HepG2 (cell line): Measurements from ENCODE around the gene GIMAP8. TPM values are rescaled to one million over a fixed set of nuclear protein-coding genes. Genes with fewer than 3 reads are reported as not detected.
"Not testable (repeated sequence)": the region's sequence is repeated elsewhere in the genome, so short reads cannot be mapped to it uniquely, and the experiment has no call there.

Experiments
- ATAC-seq: fragments of 200-7000 bp; cut with Tn5 transposase; 3 replicates; pipeline ENCODE4 v1.9.1; 2020; ENCODE audit warnings: mild to moderate bottlenecking, moderate library complexity
- BruUV-seq: library from RNA; stranded (reverse); fragments of 400-500 nt; replicated peaks from 2 replicates; lab custom pipeline; 2021; lab: Mats Ljungman, UMichigan
- CTCF ChIA-PET: fragments of 300-600 bp; formaldehyde crosslinking; extraction: SDS; loops from one replicate; lab custom pipeline; 2021; ENCODE audit warnings: low total read pairs, inconsistent platforms, low intra/inter-chr PET ratio; lab: Yijun Ruan, JAX
- POLR2A ChIA-PET: fragments of 350-600 bp; sonication (Branson Sonifier 250); formaldehyde crosslinking; loops from one replicate; lab custom pipeline; 2020; ENCODE audit warnings: antibody characterized with exemption, inconsistent platforms; lab: Yijun Ruan, JAX
- DNase-seq: peaks from one replicate; pipeline ENCODE4 v3.0.0-alpha.2; 2015; ENCODE audit warnings: low spot score
- FAIRE-seq: peaks from 3 replicates; lab custom pipeline; 2011; peaks lifted over from hg19 to GRCh38; lab: Jason Lieb, UNC
- H2AFZ ChIP-seq: one replicate; pipeline ENCODE4 v1.6.1; 2011; ENCODE audit warnings: low read length, inconsistent platforms
- H3K27ac ChIP-seq: fragments of 300-600 bp; 3 replicates; pipeline ENCODE4 v1.8.0; 2011; ENCODE audit warnings: mixed run types, mild to moderate bottlenecking, mixed read lengths, low read length, inconsistent platforms; ENCODE audit not compliant: insufficient read depth; ENCODE audit errors: extremely low read length
- H3K27me3 ChIP-seq, 2 experiments: fragments of 200-600 bp in 1 of 2; 2 replicates in 1 of 2; 3 replicates in 1 of 2; pipeline versions ENCODE4 v1.6.0 to v1.8.0; 2011; ENCODE audit warnings: low read length in 2 of 2, mild to moderate bottlenecking in 2 of 2, moderate library complexity in 2 of 2, inconsistent platforms in 1 of 2; ENCODE audit not compliant: insufficient read depth in 2 of 2, control insufficient read depth in 1 of 2
- H3K36me3 ChIP-seq, 2 experiments: fragments of 200-600 bp in 1 of 2; replicated peaks in 1 of 2; 2 replicates in 1 of 2; 3 replicates in 1 of 2; pipeline versions ENCODE4 v1.5.1 to v1.8.0; 2011; ENCODE audit warnings: low read length in 2 of 2, inconsistent platforms in 1 of 2; ENCODE audit not compliant: insufficient read depth in 2 of 2, control insufficient read depth in 1 of 2
- H3K4me1 ChIP-seq: 2 replicates; pipeline ENCODE4 v1.5.1; 2012; ENCODE audit warnings: low read length, inconsistent platforms; ENCODE audit not compliant: insufficient read depth
- H3K4me2 ChIP-seq: 2 replicates; pipeline ENCODE4 v1.6.0; 2011; ENCODE audit warnings: low read depth, low read length, inconsistent platforms
- H3K4me3 ChIP-seq, 3 experiments: fragments of 200-600 bp in 1 of 3; sonication (generic), shearing (Covaris generic) in 1 of 3; replicated peaks in 1 of 3; 2 replicates each; pipeline ENCODE4 v1.5.1; 2011 to 2016; ENCODE audit warnings: low read length in 3 of 3, inconsistent platforms in 2 of 3, low read depth in 2 of 3, mild to moderate bottlenecking in 2 of 3, control low read depth in 1 of 3, mixed read lengths in 1 of 3; ENCODE audit not compliant: insufficient read depth in 1 of 3
- H3K79me2 ChIP-seq: one replicate; pipeline ENCODE4 v1.6.1; 2011; ENCODE audit warnings: low read length, inconsistent platforms; ENCODE audit not compliant: insufficient read depth
- H3K9ac ChIP-seq: 2 replicates; pipeline ENCODE4 v1.6.0; 2011; ENCODE audit warnings: mild to moderate bottlenecking, low read depth, low read length, inconsistent platforms; ENCODE audit not compliant: insufficient read depth
- H3K9me3 ChIP-seq: 2 replicates; pipeline ENCODE4 v1.5.1; 2012; ENCODE audit warnings: mild to moderate bottlenecking, low read length
- H4K20me1 ChIP-seq: 2 replicates; pipeline ENCODE4 v1.6.0; 2011; ENCODE audit warnings: inconsistent platforms, mild to moderate bottlenecking, low read length, moderate library complexity; ENCODE audit not compliant: insufficient read depth
- ATF7 ChIP-seq, 2 experiments: fragments of 450-650 bp in 1 of 2; sonication (generic) in 1 of 2; formaldehyde crosslinking in 1 of 2; IDR thresholded peaks; 2 replicates each; pipeline versions ENCODE4 v1.4.0 to v1.6.1; 2016 to 2020; ENCODE audit warnings: antibody characterized with exemption in 1 of 2, mild to moderate bottlenecking in 1 of 2, missing genetic modification reagents in 1 of 2
- FOXA1 ChIP-seq, 2 experiments: fragments of 450-650 bp in 1 of 2; sonication (generic) in 1 of 2; formaldehyde crosslinking in 1 of 2; IDR thresholded peaks; 2 replicates each; pipeline versions ENCODE4 v1.4.0 to v1.6.1; 2016 to 2020; ENCODE audit warnings: missing genetic modification reagents in 1 of 2
- GATAD2A ChIP-seq: IDR thresholded peaks from 2 replicates; pipeline ENCODE4 v1.6.1; 2016
- ZBTB43 ChIP-seq: sonication (generic); formaldehyde crosslinking; conservative IDR thresholded peaks from 2 replicates; pipeline ENCODE4 v1.4.0; 2020; ENCODE audit warnings: missing genetic modification reagents
- ZKSCAN5 ChIP-seq: sonication (generic); formaldehyde crosslinking; IDR thresholded peaks from 2 replicates; pipeline ENCODE4 v1.5.1; 2020; ENCODE audit warnings: mild to moderate bottlenecking, missing genetic modification reagents
- ZNF276 ChIP-seq: sonication (generic); formaldehyde crosslinking; IDR thresholded peaks from 2 replicates; pipeline ENCODE4 v1.4.0; 2020; ENCODE audit warnings: mild to moderate bottlenecking, low read depth, missing genetic modification reagents
- ZNF34 ChIP-seq: sonication (generic); formaldehyde crosslinking; IDR thresholded peaks from 2 replicates; pipeline ENCODE4 v1.4.0; 2020; ENCODE audit warnings: mild to moderate bottlenecking, missing genetic modification reagents, borderline replicate concordance
- ZNF543 ChIP-seq: sonication (generic); formaldehyde crosslinking; IDR thresholded peaks from 2 replicates; pipeline ENCODE4 v1.4.0; 2020; ENCODE audit warnings: mild to moderate bottlenecking, missing genetic modification reagents
- ZNF737 ChIP-seq: sonication (generic); formaldehyde crosslinking; IDR thresholded peaks from 2 replicates; pipeline ENCODE4 v1.5.0; 2020; ENCODE audit warnings: missing genetic modification reagents, mild to moderate bottlenecking, borderline replicate concordance
- ZNF792 ChIP-seq: IDR thresholded peaks from 2 replicates; pipeline ENCODE4 v1.6.1; 2016
- ZSCAN31 ChIP-seq: sonication (generic); formaldehyde crosslinking; IDR thresholded peaks from 2 replicates; pipeline ENCODE4 v1.5.0; 2020; ENCODE audit warnings: low read depth, mild to moderate bottlenecking, missing genetic modification reagents
- ZUFSP ChIP-seq: sonication (generic); formaldehyde crosslinking; IDR thresholded peaks from 2 replicates; pipeline ENCODE4 v1.9.0; 2021; ENCODE audit warnings: missing genetic modification reagents, mild to moderate bottlenecking, borderline replicate concordance
- WGBS: methylation state at CpG from one replicate; pipeline ENCODE4 v1.1.6; 2017; ENCODE audit warnings: low lambda C conversion rate; 5-methylcytosine and 5-hydroxymethylcytosine counted together
- in situ Hi-C: cut with HindIII; loops from 2 replicates; pipeline ENCODE4 v1.10.0; 2017; ENCODE audit warnings: low pct_unique_long_range_greater_than_20kb; ENCODE audit not compliant: extremely low pct_ligation_motif_present
- intact Hi-C: fragments of 100-400 bp; cut with micrococcal nuclease; formaldehyde crosslinking; loops from one replicate; pipeline ENCODE4 v1.10.0; 2022; ENCODE audit not compliant: unreplicated experiment
- polyA plus RNA-seq, 8 experiments: library from polyadenylated mRNA; depleted of rRNA in 3 of 8; stranded (reverse) in 7 of 8; unstranded in 1 of 8; fragments of >200 nt; fragmentation: Illumina TruSeq in 4 of 8; extraction: Trizol in 4 of 8; gene quantifications; 2 replicates each; pipeline versions ENCODE4 v1.2.1 to v1.2.3, GENCODE V29; 2011 to 2016; ENCODE audit warnings: low read depth in 4 of 8, missing spikeins in 1 of 8, mixed read lengths in 1 of 8; ENCODE audit not compliant: insufficient read depth in 1 of 8
- total RNA-seq, 5 experiments: library from RNA; depleted of rRNA; stranded (reverse); fragments of >200 nt; fragmentation: Illumina TruSeq; extraction: Trizol; gene quantifications; 2 replicates each; pipeline ENCODE4 v1.2.3, GENCODE V29; 2016; ENCODE audit warnings: low read depth in 1 of 5

GIMAP8 gene
- total and polyA plus RNA-seq, 2 of the 13 experiments (the other 11 are each of a cell fraction or from before 2014, with no cell fraction given), result not detected

- TF ChIP-seq ZNF543 (CRISPR knock-in tag) (no peak), ZSCAN31 (CRISPR knock-in tag) (no peak)
Measured at GRCh38 chr7:150489782-150490181, 39.4 kb downstream of the GIMAP8 start (continued).

GRCh38 chr7:150493442-150493841, 43.0 kb downstream of the GIMAP8 start:
- BruUV-seq, H3K27ac ChIP-seq, H3K27me3 ChIP-seq, H4K20me1 ChIP-seq, H2AFZ ChIP-seq, CTCF ChIA-PET, ATAC-seq, FAIRE-seq, H3K4me1 ChIP-seq, H3K9me3 ChIP-seq, intact Hi-C loops, in situ Hi-C loops, H3K79me2 ChIP-seq, H3K4me2 ChIP-seq, H3K4me3 ChIP-seq, DNase-seq, H3K36me3 ChIP-seq, POLR2A ChIA-PET, H3K9ac ChIP-seq: not testable (repeated sequence)
- 36% methylated on average over 3 of the region's 3 CpGs for WGBS

- ChIA-PET CTCF (no interaction called here), POLR2A (no interaction called here)
- H3K9me3 ChIP-seq, result no peaks in the 10 kb centered on the region
- BruUV-seq, result no TSS peak
- in situ Hi-C loops, result no loop called here
- DNase-seq (no peak), ATAC-seq (no peak), FAIRE-seq (no peak)
- H4K20me1 ChIP-seq, result no peaks in the 10 kb centered on the region
- H3K4me2 ChIP-seq, result no peak overlapping the region
- no peak overlapping the region for H3K9ac ChIP-seq
- no peak overlapping the region for H3K4me3 ChIP-seq
- H3K36me3 ChIP-seq, result no peaks in the 10 kb centered on the region
- intact Hi-C loops, result no loop called here
- H3K79me2 ChIP-seq, result no peaks in the 10 kb centered on the region
- H3K27me3 ChIP-seq, result 0 out of 5 replicates have a peak, but pooled peaks cover 0 to 5% of the 10 kb centered on the region in 2 experiments
- no peak overlapping the region for H3K27ac ChIP-seq
- H2AFZ ChIP-seq, result no peak overlapping the region
- no peaks in the 10 kb centered on the region for H3K4me1 ChIP-seq
- TF ChIP-seq ATF7 (IDR thresholded peaks at IDR 0.05), result no peak
- no peak for TF ChIP-seq ATF7 (CRISPR knock-in tag; IDR thresholded peaks at IDR 0.05)
- TF ChIP-seq FOXA1 (IDR thresholded peaks at IDR 0.05), result no peak
- TF ChIP-seq FOXA1 (CRISPR knock-in tag; IDR thresholded peaks at IDR 0.05), result no peak
- no peak for TF ChIP-seq ZUFSP (CRISPR knock-in tag)
- no peak for TF ChIP-seq ZNF792 (CRISPR knock-in tag)
- TF ChIP-seq GATAD2A (CRISPR knock-in tag), result no peak
- TF ChIP-seq ZBTB43 (CRISPR knock-in tag), result no peak
- TF ChIP-seq ZNF737 (CRISPR knock-in tag), result no peak
- TF ChIP-seq ZKSCAN5 (CRISPR knock-in tag), result no peak
- no peak for TF ChIP-seq ZNF34 (CRISPR knock-in tag)
- no peak for TF ChIP-seq ZNF276 (CRISPR knock-in tag)
Measured at GRCh38 chr7:150502519-150502918, 52.1 kb downstream of the GIMAP8 start.
